Gastroesophageal sphincter (tissue), 4 donors: Measurements from ENCODE around the gene PARD3. TPM values are rescaled to one million over a fixed set of nuclear protein-coding genes. Genes with fewer than 3 reads are reported as not detected.
"Not testable (repeated sequence)": the region's sequence is repeated elsewhere in the genome, so short reads cannot be mapped to it uniquely, and the experiment has no call there.

Experiments
- ATAC-seq: fragments of 150-250 bp; one replicate; pipeline ENCODE4 v1.9.1; 2016; ENCODE audit warnings: mild to moderate bottlenecking, moderate library complexity
- H3K27ac ChIP-seq, 4 donors: fragments of 200-600 bp; sonication (generic) in 3 of 4; 1 replicate in 3 of 4; 2 replicates in 1 of 4; pipeline ENCODE4 v1.5.1; 2016 to 2019
- H3K27me3 ChIP-seq: fragments of 200-600 bp; sonication (generic); one replicate; pipeline ENCODE4 v1.5.1; 2019
- H3K36me3 ChIP-seq, 2 donors: fragments of 200-600 bp; sonication (generic); one replicate each; pipeline ENCODE4 v1.5.1; 2019; ENCODE audit warnings: control low read depth in 1 of 2
- H3K4me1 ChIP-seq, 3 donors: fragments of 200-600 bp; sonication (generic); 1 replicate in 2 of 3; 2 replicates in 1 of 3; pipeline ENCODE4 v1.5.1; 2016 to 2019; ENCODE audit warnings: control low read depth in 2 of 3
- H3K4me3 ChIP-seq, 2 donors: fragments of 200-600 bp; sonication (generic); one replicate each; pipeline ENCODE4 v1.5.1; 2019; ENCODE audit warnings: mild to moderate bottlenecking in 1 of 2, moderate library complexity in 1 of 2
- H3K9me3 ChIP-seq, 3 donors: fragments of 200-600 bp; sonication (generic); one replicate each; pipeline ENCODE4 v1.5.1; 2017 to 2019; ENCODE audit warnings: control low read depth in 2 of 3
- CTCF ChIP-seq, 4 experiments: fragments of 200-600 bp in 2 of 4; fragments of 450-650 bp in 2 of 4; sonication (generic) in 1 of 4; IDR thresholded peaks; one replicate each; pipeline ENCODE4 v1.5.1; 2017 to 2019; ENCODE audit warnings: antibody characterized with exemption in 4 of 4, mild to moderate bottlenecking in 2 of 4, moderate library complexity in 2 of 4
- EP300 ChIP-seq: sonication (generic); formaldehyde crosslinking; IDR thresholded peaks from one replicate; pipeline ENCODE4 v1.6.1; 2017; ENCODE audit warnings: antibody characterized with exemption, mild to moderate bottlenecking
- POLR2A ChIP-seq, 2 donors: fragments of 450-650 bp; IDR thresholded peaks; one replicate each; pipeline ENCODE4 v1.6.1; 2017; ENCODE audit warnings: antibody characterized with exemption in 2 of 2, mild to moderate bottlenecking in 2 of 2, moderate library complexity in 1 of 2
- POLR2AphosphoS5 ChIP-seq: sonication (generic); formaldehyde crosslinking; IDR thresholded peaks from one replicate; pipeline ENCODE4 v1.6.1; 2017; ENCODE audit warnings: antibody characterized with exemption
- WGBS, 2 donors: methylation state at CpG; one replicate each; pipeline ENCODE4 v1.1.5; 2018; ENCODE audit warnings: low coverage in 1 of 2; 5-methylcytosine and 5-hydroxymethylcytosine counted together
- total RNA-seq, 4 donors: library from RNA; depleted of rRNA; stranded (reverse); fragments of >200 nt; gene quantifications; one replicate each; pipeline ENCODE4 v1.1.0, GENCODE V29; 2016

PARD3 gene
- total RNA-seq, 4 donors from 2014 or later = 101 to 127 (median 115) TPM

GRCh38 chr10:34647160-34647559, 167.9 kb downstream of the PARD3 start:
- TF ChIP-seq CTCF (IDR thresholded peaks at IDR 0.05) = no peak
- no peak for TF ChIP-seq POLR2AphosphoS5
- H3K27ac ChIP-seq = no peak overlapping the region
- H3K36me3 ChIP-seq = no peaks in the 10 kb centered on the region
- 77 to 83% methylated on average over 7 of the region's 7 CpGs for WGBS, 2 donors
- H3K27me3 ChIP-seq = no peaks in the 10 kb centered on the region
- H3K4me1 ChIP-seq = peaks cover 0 to 35% (median 3%) of the 10 kb centered on the region in 3 donors
- no peak for ATAC-seq
- H3K9me3 ChIP-seq = no peaks in the 10 kb centered on the region
- no peak overlapping the region for H3K4me3 ChIP-seq

- ATAC-seq = no peak
- 91 to 94% methylated on average over 6 of the region's 6 CpGs for WGBS, 2 donors
- H3K4me3 ChIP-seq = no peak overlapping the region
- no peak overlapping the region for H3K27ac ChIP-seq
- no peaks in the 10 kb centered on the region for H3K9me3 ChIP-seq
- peaks cover 0 to 28% (median 3%) of the 10 kb centered on the region in 3 donors for H3K4me1 ChIP-seq
- TF ChIP-seq POLR2AphosphoS5 (no peak), EP300 (no peak), CTCF (IDR thresholded peaks at IDR 0.05) (no peak)
- no peaks in the 10 kb centered on the region for H3K27me3 ChIP-seq
- no peaks in the 10 kb centered on the region for H3K36me3 ChIP-seq
Observed at GRCh38 chr10:34646331-34646730, 168.8 kb downstream of the PARD3 start.

- H3K27me3 ChIP-seq, H3K4me3 ChIP-seq, H3K9me3 ChIP-seq, ATAC-seq, H3K36me3 ChIP-seq, H3K27ac ChIP-seq: not testable (repeated sequence)
- WGBS, 2 donors = 94 to 100% methylated on average over 2 to 3 of the region's 3 CpGs
- H3K4me1 ChIP-seq = peaks cover 0 to 41% (median 3%) of the 10 kb centered on the region in 3 donors
Observed at GRCh38 chr10:34644815-34645214, 170.3 kb downstream of the PARD3 start.

- Histone ChIP-seq H3K4me3 (no peak overlapping the region), H3K9me3 (no peaks in the 10 kb centered on the region), H3K4me1 (peaks cover 0 to 46% (median 3%) of the 10 kb centered on the region in 3 donors), H3K27me3 (no peaks in the 10 kb centered on the region), H3K36me3 (no peaks in the 10 kb centered on the region), H3K27ac (no peak overlapping the region)
- ATAC-seq = no peak
- TF ChIP-seq POLR2A (IDR thresholded peaks at IDR 0.05) (no peak), POLR2AphosphoS5 (no peak), CTCF (IDR thresholded peaks at IDR 0.05) (no peak), EP300 (no peak)
- 86% methylated on average over 3 of the region's 3 CpGs; no CpG with 5 or more reads in 1 of the 2 donors for WGBS, 2 donors
Observed at GRCh38 chr10:34644224-34644623, 170.9 kb downstream of the PARD3 start.

GRCh38 chr10:34643620-34644019, 171.5 kb downstream of the PARD3 start:
- H3K9me3 ChIP-seq = no peaks in the 10 kb centered on the region
- H3K4me1 ChIP-seq = peaks cover 0 to 52% (median 3%) of the 10 kb centered on the region in 3 donors
- 79 to 80% methylated on average over 4 to 5 of the region's 5 CpGs for WGBS, 2 donors
- no peak for ATAC-seq
- H3K4me3 ChIP-seq = no peak overlapping the region
- no peaks in the 10 kb centered on the region for H3K36me3 ChIP-seq
- TF ChIP-seq EP300 = no peak
- TF ChIP-seq POLR2AphosphoS5 = no peak
- TF ChIP-seq POLR2A (IDR thresholded peaks at IDR 0.05) = no peak
- no peak for TF ChIP-seq CTCF (IDR thresholded peaks at IDR 0.05)
- H3K27me3 ChIP-seq = no peaks in the 10 kb centered on the region
- H3K27ac ChIP-seq = no peak overlapping the region
